Glutamatergic neuron (in vitro differentiated cells): ENCODE results near the gene VEGFC. TPM values are rescaled to one million over a fixed set of nuclear protein-coding genes. Genes with fewer than 3 reads are reported as not detected.

Source experiments
- DNase-seq: peaks from one replicate; pipeline ENCODE4 v3.0.0; 2022
- H3K27ac Mint-ChIP-seq: one replicate; pipeline ENCODE4 v1.8.0; 2020; ENCODE audit warnings: mild to moderate bottlenecking, mixed read lengths, inconsistent platforms; ENCODE audit not compliant: unreplicated experiment
- H3K27me3 Mint-ChIP-seq: one replicate; pipeline ENCODE4 v1.8.0; 2020; ENCODE audit warnings: mild to moderate bottlenecking, moderate library complexity, mixed read lengths, inconsistent platforms; ENCODE audit not compliant: unreplicated experiment
- H3K36me3 Mint-ChIP-seq: one replicate; pipeline ENCODE4 v1.8.0; 2020; ENCODE audit warnings: mild to moderate bottlenecking, mixed read lengths, inconsistent platforms; ENCODE audit not compliant: unreplicated experiment
- H3K4me1 Mint-ChIP-seq: one replicate; pipeline ENCODE4 v1.8.0; 2020; ENCODE audit warnings: mild to moderate bottlenecking, low read depth, mixed read lengths, inconsistent platforms; ENCODE audit not compliant: unreplicated experiment
- H3K4me3 Mint-ChIP-seq: one replicate; pipeline ENCODE4 v1.8.0; 2020; ENCODE audit warnings: mild to moderate bottlenecking, mixed read lengths, inconsistent platforms; ENCODE audit not compliant: unreplicated experiment
- H3K9me3 Mint-ChIP-seq: one replicate; pipeline ENCODE4 v1.8.0; 2020; ENCODE audit warnings: mild to moderate bottlenecking, moderate library complexity, mixed read lengths, inconsistent platforms; ENCODE audit not compliant: unreplicated experiment
- total RNA-seq: library from RNA; stranded (reverse); fragmentation: NEBNext Ultra II Directional; extraction: Animal tissue kit (Norgen Biotek cat#: 25700); gene quantifications from one replicate; pipeline ENCODE4 v1.2.1, GENCODE V29; 2021; ENCODE audit not compliant: unreplicated experiment
- TF ChIP-seq, protein P1 (sequence below): fragments of 200-600 bp; sonication (generic); IDR thresholded peaks from one replicate; pipeline ENCODE4 v1.5.0; 2021; ENCODE audit not compliant: partially characterized antibody, unreplicated experiment

VEGFC gene
- total RNA-seq, 1 donor from 2014 or later = not detected

DNA sequence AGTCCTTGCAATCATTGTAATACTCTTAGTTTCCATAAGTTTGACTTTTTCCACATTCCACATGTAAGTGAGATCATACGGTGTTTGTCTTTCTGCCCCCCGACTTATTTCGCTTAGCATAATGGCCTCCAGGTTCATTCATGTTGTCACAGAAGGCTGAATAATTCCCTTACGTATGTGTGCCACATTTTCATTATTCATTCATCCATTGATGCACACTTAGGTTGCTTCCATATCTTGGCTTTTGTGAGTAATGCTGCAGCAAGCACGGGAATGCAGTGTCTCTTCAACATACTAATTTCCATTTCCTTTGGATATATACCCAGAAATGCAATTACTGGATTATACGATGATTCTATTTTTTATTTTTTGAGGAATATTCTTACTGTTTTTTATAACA is 22.0 kb upstream of the VEGFC start:
- no peaks in the 10 kb centered on the region for H3K9me3 Mint-ChIP-seq

DNA sequence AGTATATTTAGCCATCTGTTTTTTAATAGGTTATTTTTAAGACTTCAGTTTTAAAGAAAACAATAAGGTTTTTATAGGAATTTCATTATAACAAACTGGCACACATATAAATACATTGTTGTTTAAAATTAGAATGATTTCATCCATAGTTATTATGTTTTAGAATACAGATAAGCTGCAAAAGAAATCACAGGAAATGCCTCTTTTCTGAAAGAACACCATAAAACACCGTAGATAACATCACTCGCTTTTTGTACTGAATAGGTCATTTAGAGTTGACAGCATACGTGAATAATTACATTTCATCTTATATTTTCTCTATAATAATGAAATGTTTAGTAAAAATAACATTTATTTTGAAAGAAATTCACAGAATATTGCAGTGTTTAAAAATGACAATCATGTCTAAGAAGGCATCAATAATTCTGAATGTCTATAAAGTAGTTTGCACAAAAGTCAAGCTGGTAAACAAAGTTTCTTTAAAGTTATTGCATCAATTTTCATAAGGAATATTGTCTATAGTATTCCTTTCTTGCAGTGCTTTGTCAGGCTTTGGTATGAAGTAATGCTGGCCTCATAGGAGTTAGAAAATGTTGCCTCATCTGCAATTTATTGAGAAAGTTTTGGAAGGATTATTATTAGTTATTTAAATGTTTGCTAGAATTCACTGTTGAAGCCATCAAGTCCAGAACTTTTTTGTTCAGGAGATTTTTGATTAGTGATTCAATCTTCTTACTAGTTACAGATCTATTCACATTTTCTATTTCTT is 17.9 kb upstream of the VEGFC start:
- H3K4me3 Mint-ChIP-seq = no peak overlapping the region
- no peak for DNase-seq
- no peak overlapping the region for H3K27ac Mint-ChIP-seq
- H3K4me1 Mint-ChIP-seq = no peaks in the 10 kb centered on the region
- H3K9me3 Mint-ChIP-seq = no peaks in the 10 kb centered on the region
- TF ChIP-seq, protein P1, sequence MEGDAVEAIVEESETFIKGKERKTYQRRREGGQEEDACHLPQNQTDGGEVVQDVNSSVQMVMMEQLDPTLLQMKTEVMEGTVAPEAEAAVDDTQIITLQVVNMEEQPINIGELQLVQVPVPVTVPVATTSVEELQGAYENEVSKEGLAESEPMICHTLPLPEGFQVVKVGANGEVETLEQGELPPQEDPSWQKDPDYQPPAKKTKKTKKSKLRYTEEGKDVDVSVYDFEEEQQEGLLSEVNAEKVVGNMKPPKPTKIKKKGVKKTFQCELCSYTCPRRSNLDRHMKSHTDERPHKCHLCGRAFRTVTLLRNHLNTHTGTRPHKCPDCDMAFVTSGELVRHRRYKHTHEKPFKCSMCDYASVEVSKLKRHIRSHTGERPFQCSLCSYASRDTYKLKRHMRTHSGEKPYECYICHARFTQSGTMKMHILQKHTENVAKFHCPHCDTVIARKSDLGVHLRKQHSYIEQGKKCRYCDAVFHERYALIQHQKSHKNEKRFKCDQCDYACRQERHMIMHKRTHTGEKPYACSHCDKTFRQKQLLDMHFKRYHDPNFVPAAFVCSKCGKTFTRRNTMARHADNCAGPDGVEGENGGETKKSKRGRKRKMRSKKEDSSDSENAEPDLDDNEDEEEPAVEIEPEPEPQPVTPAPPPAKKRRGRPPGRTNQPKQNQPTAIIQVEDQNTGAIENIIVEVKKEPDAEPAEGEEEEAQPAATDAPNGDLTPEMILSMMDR = no peak
- H3K36me3 Mint-ChIP-seq = peaks cover 4% of the 10 kb centered on the region
- H3K27me3 Mint-ChIP-seq = peaks cover 3% of the 10 kb centered on the region

More for the DNA sequence above, 22.0 kb upstream of the VEGFC start:
- Mint-ChIP-seq H3K4me3 (no peak overlapping the region), H3K27ac (no peak overlapping the region), H3K27me3 (peaks cover 3% of the 10 kb centered on the region), H3K4me1 (no peaks in the 10 kb centered on the region), H3K36me3 (no peaks in the 10 kb centered on the region)
- TF ChIP-seq, protein P1 = no peak
- DNase-seq = no peak

DNA sequence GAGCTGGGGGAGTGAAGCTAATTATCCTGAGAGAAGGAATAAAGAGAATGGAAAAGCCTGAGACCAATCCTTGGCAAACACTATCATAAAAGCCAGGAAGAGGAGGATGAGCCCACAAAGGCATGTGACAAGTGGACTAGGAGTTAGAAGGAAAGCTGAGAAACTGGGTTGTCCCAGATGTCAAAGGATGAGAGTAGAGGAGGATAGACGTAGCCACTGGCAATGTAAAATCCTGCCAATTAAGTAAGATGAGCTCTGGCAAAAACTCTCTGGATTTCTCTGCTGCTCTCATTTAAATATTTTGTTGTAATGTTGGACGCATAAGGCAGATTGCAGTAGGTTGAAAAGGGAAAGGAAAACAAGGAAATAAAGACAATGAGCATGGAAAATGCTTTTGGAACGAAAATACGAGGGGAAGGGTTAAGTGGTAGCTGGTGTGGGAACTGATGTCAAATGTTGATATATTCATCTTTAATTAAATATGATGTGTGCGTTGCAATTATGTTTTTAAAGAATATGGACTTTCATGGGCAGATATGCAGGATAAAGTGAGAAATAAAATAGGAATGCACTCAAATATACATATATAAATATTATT is 14.2 kb upstream of the VEGFC start:
- H3K27ac Mint-ChIP-seq = no peak overlapping the region
- TF ChIP-seq, protein P1 = no peak
- H3K4me3 Mint-ChIP-seq = no peak overlapping the region
- no peak for DNase-seq
- H3K36me3 Mint-ChIP-seq = peaks cover 4% of the 10 kb centered on the region
- peaks cover 3% of the 10 kb centered on the region for H3K27me3 Mint-ChIP-seq
- no peaks in the 10 kb centered on the region for H3K4me1 Mint-ChIP-seq
- no peaks in the 10 kb centered on the region for H3K9me3 Mint-ChIP-seq

DNA sequence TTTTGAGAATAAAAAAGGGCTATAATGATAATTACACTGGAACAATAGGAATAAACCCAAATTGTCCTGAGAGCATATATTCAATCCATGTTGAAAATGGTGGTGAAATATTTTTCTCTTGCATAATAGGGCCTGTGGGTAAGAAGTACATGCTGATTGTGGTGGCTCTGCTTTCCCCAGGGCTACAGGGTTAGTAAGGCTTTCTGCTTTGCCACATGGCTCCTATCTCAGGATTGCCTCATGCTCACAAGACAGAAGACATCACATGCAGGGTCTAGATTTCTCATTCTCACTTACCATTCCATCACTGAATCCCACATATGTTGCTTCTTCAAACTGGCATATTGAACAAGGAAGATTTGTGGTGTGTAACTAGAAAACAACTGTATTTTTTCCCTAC is 12.4 kb upstream of the VEGFC start:
- H3K36me3 Mint-ChIP-seq = peaks cover 4% of the 10 kb centered on the region
- H3K27me3 Mint-ChIP-seq = no peaks in the 10 kb centered on the region

More for the DNA sequence above, 12.4 kb upstream of the VEGFC start:
- TF ChIP-seq, protein P1 = no peak
- no peaks in the 10 kb centered on the region for H3K4me1 Mint-ChIP-seq
- H3K27ac Mint-ChIP-seq = no peak overlapping the region
- no peak overlapping the region for H3K4me3 Mint-ChIP-seq
- DNase-seq = no peak
- no peaks in the 10 kb centered on the region for H3K9me3 Mint-ChIP-seq
